A673 (cell line): ENCODE results near the gene ZNF132. TPM values are rescaled to one million over a fixed set of nuclear protein-coding genes. Genes with fewer than 3 reads are reported as not detected.
"Not testable (repeated sequence)": the region's sequence is repeated elsewhere in the genome, so short reads cannot be mapped to it uniquely, and the experiment has no call there.

Source experiments
- BruUV-seq: library from RNA; stranded (reverse); fragments of 400-500 nt; replicated peaks from 2 replicates; lab custom pipeline; 2021; lab: Mats Ljungman, UMichigan
- CTCF ChIA-PET: fragments of 300-600 bp; sonication (Branson Sonifier 250); formaldehyde crosslinking; loops from one replicate; lab custom pipeline; 2022; ENCODE audit warnings: antibody characterized with exemption; lab: Charles Lee
- POLR2A ChIA-PET: fragments of 300-600 bp; sonication (Branson Sonifier 250); formaldehyde crosslinking; loops from one replicate; lab custom pipeline; 2022; ENCODE audit warnings: antibody characterized with exemption; ENCODE audit not compliant: low non-redundant PET; lab: Charles Lee
- DNase-seq: peaks from one replicate; pipeline ENCODE4 v3.0.0-alpha.2; 2015; ENCODE audit warnings: low spot score
- H3K27ac ChIP-seq: fragments of 200-600 bp; sonication (generic); 2 replicates; pipeline ENCODE4 v1.5.1; 2016; ENCODE audit warnings: mixed run types, low read depth, mild to moderate bottlenecking, mixed read lengths, antibody characterized with exemption, low read length; ENCODE audit not compliant: poor library complexity, severe bottlenecking
- H3K27me3 ChIP-seq: fragments of 200-600 bp; sonication (generic); replicated peaks from 2 replicates; pipeline ENCODE4 v1.6.1; 2017; ENCODE audit warnings: mixed run types, low read depth, mild to moderate bottlenecking, mixed read lengths, antibody characterized with exemption, low read length; ENCODE audit not compliant: insufficient read depth, poor library complexity
- H3K36me3 ChIP-seq: fragments of 200-600 bp; sonication (generic); 2 replicates; pipeline ENCODE4 v1.6.1; 2016; ENCODE audit warnings: mixed run types, mild to moderate bottlenecking, mixed read lengths, antibody characterized with exemption, low read length; ENCODE audit not compliant: insufficient read depth, poor library complexity, severe bottlenecking
- H3K4me1 ChIP-seq: fragments of 200-600 bp; sonication (generic); 2 replicates; pipeline ENCODE4 v1.6.1; 2017; ENCODE audit warnings: mixed run types, mild to moderate bottlenecking, mixed read lengths, antibody characterized with exemption, low read length; ENCODE audit not compliant: insufficient read depth, poor library complexity, severe bottlenecking
- H3K4me3 ChIP-seq: fragments of 200-600 bp; sonication (generic); 2 replicates; pipeline ENCODE4 v1.5.1; 2016; ENCODE audit warnings: low read depth, mixed run types, mild to moderate bottlenecking, mixed read lengths, low read length; ENCODE audit not compliant: poor library complexity, severe bottlenecking
- H3K9me3 ChIP-seq: fragments of 200-600 bp; sonication (generic); 2 replicates; pipeline ENCODE4 v1.6.1; 2016; ENCODE audit warnings: mixed run types, low read depth, mild to moderate bottlenecking, mixed read lengths, antibody characterized with exemption, low read length; ENCODE audit not compliant: poor library complexity, severe bottlenecking
- CTCF ChIP-seq: fragments of 300-800, 200-600 bp; sonication (generic); conservative IDR thresholded peaks from 2 replicates; pipeline ENCODE4 v1.5.1; 2017; ENCODE audit warnings: low read depth, mild to moderate bottlenecking, antibody characterized with exemption, low read length, moderate library complexity, mixed read lengths
- EZH2 ChIP-seq: fragments of 200-600 bp; sonication (generic); IDR thresholded peaks from 2 replicates; pipeline ENCODE4 v1.6.1; 2017; ENCODE audit warnings: borderline replicate concordance, low read depth, mild to moderate bottlenecking, mixed read lengths, antibody characterized with exemption, low read length; ENCODE audit not compliant: poor library complexity, severe bottlenecking
- intact Hi-C: fragments of 100-400 bp; cut with micrococcal nuclease; formaldehyde crosslinking; loops from one replicate; pipeline ENCODE4 v1.10.0; 2022; ENCODE audit not compliant: unreplicated experiment
- total RNA-seq: library from RNA; stranded (reverse); gene quantifications from 2 replicates; pipeline ENCODE4 v1.2.3, GENCODE V29; 2021

Gene ZNF132
- total RNA-seq, 1 experiment from 2014 or later: 9.1 TPM

GRCh38 chr19:58453743-58454142 lies 13.8 kb upstream of the ZNF132 start:
- H3K4me1 ChIP-seq: no peaks in the 10 kb centered on the region
- no peaks in the 10 kb centered on the region for H3K9me3 ChIP-seq
- H3K27ac ChIP-seq: no peak overlapping the region
- no peaks in the 10 kb centered on the region for H3K27me3 ChIP-seq
- intact Hi-C loops: no loop called here
- POLR2A ChIA-PET: no interaction called here
- H3K36me3 ChIP-seq: no peaks in the 10 kb centered on the region
- TF ChIP-seq CTCF: no peak
- no peak for TF ChIP-seq EZH2
- H3K4me3 ChIP-seq: no peak overlapping the region
- CTCF ChIA-PET: no interaction called here
- DNase-seq: no peak
- BruUV-seq: no TSS peak

DNA sequence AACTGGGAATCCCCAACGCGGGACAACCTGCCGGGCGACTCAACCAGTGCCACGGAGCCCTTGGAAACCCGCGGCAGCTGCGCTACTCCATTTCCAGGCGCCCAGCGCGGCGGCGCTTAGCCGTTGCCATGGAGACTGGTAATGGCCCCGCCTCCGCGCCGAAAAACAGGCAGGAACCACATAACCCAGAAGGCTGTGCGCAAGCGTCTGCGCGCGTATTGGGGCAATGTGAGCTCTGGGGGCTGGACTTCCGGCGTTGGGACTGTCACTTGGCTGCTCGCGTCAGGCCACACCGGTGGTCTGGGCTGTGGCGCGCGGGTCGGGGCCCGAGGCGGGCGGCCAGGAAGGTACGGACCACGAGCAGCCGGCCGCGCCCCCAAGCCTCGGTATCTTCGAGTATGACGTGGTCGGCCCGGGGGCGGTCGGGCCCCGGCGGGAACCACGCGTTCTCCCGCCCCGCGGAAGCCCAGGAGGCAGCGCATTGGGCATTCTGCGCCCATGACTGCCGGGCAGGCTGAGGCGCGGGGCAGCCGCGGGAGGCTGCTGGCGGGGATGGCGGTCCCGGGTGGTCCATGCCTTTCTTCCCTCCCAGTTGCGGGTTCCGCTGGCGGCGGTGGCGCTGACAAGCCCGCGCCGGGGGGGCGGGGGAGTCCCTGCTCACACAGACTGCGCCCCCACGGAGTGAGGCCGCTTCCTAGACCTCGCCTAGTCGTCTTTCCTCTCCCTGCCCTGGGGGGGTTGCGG lies 11.6 kb upstream of the ZNF132 start, which contains the start of gene ZNF324B:
Gene ZNF324B, plus strand, starts transcription at position 265 of the 744 bp plus-strand sequence. CDS start 2,080 bp downstream, outside the sequence.
- ChIA-PET POLR2A (no interaction called here), CTCF (no interaction called here)
- DNase-seq: peak; percentile 99
- H3K27ac ChIP-seq: peak within 1 kb of the TSS; percentile 39
- H3K27me3 ChIP-seq: no peaks in the 10 kb centered on the region
- no peaks in the 10 kb centered on the region for H3K4me1 ChIP-seq
- peak within 1 kb of the TSS; percentile 81 for H3K4me3 ChIP-seq
- no peaks in the 10 kb centered on the region for H3K9me3 ChIP-seq
- no peak for TF ChIP-seq EZH2
- no peak for TF ChIP-seq CTCF
- H3K36me3 ChIP-seq: no peaks in the 10 kb centered on the region
- intact Hi-C loops: loop anchor here (1.0 kb wide), 1 partner anchor 11 kb away; the partner anchor contains the start of gene ZNF132
- no TSS peak for BruUV-seq

DNA sequence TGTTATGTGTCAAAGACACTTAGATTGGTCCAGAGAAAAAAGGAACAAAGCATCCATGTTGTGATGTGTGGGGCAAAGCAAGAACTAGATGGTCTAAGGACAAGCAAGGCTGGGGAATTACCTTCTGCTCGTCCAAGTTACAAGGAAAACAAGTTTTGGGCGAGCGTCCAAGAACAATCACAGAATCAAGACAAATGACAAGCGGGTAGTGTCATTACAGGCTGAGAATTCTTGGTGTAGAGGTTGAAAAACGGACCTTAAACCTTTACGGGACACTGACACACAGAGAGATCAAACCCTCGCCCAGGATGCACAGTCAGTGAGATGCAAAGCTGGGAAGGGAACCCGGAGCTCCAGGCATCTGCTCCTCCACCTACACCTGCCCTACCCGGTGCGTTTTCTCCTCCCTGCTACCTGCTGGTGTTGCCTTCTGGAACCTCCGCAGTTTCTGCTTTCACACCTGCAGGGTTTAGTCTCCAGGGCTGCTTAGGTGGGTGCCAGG lies 11.0 kb upstream of the ZNF132 start:
- ChIA-PET CTCF (no interaction called here), POLR2A (interaction anchor here (0.6 kb wide), 1 partner anchor 10 kb away, joined by 3 read pairs; no protein-coding TSS in a partner anchor)
- Histone ChIP-seq H3K36me3 (no peaks in the 10 kb centered on the region), H3K27me3 (no peaks in the 10 kb centered on the region), H3K27ac (no peak overlapping the region), H3K4me3 (peak overlapping the region; percentile 81), H3K4me1 (no peaks in the 10 kb centered on the region), H3K9me3 (no peaks in the 10 kb centered on the region)
- TF ChIP-seq CTCF (no peak), EZH2 (no peak)
- peak; percentile 21 for DNase-seq
- BruUV-seq: no TSS peak
- intact Hi-C loops: loop anchor here (1.0 kb wide), 1 partner anchor 11 kb away; the partner anchor contains the start of gene ZNF132

DNA sequence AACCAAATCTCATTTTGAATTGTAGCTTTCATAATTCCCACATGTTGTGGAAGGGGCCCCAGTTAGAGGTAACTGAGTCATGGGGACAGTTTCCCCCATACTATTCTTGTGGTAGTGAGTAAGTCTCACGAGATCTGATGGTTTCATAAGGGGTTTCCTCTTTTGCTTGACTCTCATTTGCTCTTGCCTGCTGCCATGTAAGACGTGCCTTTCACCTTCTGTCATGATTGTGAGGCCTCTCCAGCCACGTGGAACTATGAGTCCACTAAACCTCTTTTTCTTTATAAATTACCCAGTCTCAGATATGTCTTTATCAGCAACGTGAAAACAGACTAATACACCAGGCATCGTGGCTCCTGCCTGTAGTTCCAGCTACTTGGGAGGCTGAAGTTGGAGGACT lies 10.0 kb upstream of the ZNF132 start:
- intact Hi-C loops, H3K4me3 ChIP-seq, H3K36me3 ChIP-seq, DNase-seq, H3K9me3 ChIP-seq, H3K27ac ChIP-seq, BruUV-seq, H3K4me1 ChIP-seq, H3K27me3 ChIP-seq: not testable (repeated sequence)
- ChIA-PET CTCF (interaction anchor here (0.6 kb wide), 1 partner anchor 946 kb away, joined by 3 read pairs; no protein-coding TSS in a partner anchor), POLR2A (interaction anchor here (0.6 kb wide), 1 partner anchor 125 kb away, joined by 13 read pairs; no protein-coding TSS in a partner anchor)

DNA sequence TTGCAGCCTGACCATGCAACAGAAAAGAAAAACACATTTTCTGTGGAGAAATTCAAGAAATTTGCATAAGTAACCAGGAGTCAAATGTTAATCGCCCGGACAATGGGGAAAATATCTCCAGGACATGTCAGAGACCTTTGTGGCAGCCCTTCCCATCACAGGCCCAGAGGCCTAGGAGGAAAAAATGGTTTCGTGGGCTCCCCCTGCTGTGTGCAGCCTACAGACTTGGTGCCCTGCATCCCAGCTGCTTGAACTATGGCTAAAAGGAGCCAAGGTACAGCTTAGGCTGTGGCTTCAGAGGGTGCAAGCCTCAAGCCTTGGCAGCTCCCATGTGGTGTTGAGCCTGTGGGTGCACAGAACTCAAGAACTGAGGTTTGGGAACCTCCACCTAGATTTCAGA lies 8.9 kb upstream of the ZNF132 start:
- H3K4me3 ChIP-seq, DNase-seq, H3K36me3 ChIP-seq, CTCF ChIA-PET, BruUV-seq, H3K27ac ChIP-seq, intact Hi-C loops, POLR2A ChIA-PET, H3K9me3 ChIP-seq, H3K27me3 ChIP-seq: not testable (repeated sequence)
- H3K4me1 ChIP-seq: peaks cover 13% of the 10 kb centered on the region
